Measurements from ENCODE around the gene PPM1D.

GRCh38 chr17:60713608-60714007 lies 113.6 kb downstream of the PPM1D start:
- TF ChIP-seq CTCF (IDR thresholded peaks at IDR 0.05) = no peak
- TF ChIP-seq ZFX (IDR thresholded peaks at IDR 0.05; ENCODE audit: borderline replicate concordance) = no peak

Data from 22Rv1 (cell line).